ENCODE results near the gene SETD1B. TPM values are rescaled to one million over a fixed set of nuclear protein-coding genes. Genes with fewer than 3 reads are reported as not detected.

Gene SETD1B
- total RNA-seq, 1 donor from 2014 or later, result 1.8 TPM

- Histone ChIP-seq H3K4me1 (peaks cover 25% of the 10 kb centered on the region), H3K27ac (no peak overlapping the region), H3K9me3 (ENCODE audit: low read depth) (no peaks in the 10 kb centered on the region), H3K27me3 (peaks cover 7% of the 10 kb centered on the region), H3K9ac (no peak overlapping the region), H4K20me1 (ENCODE audit: low read depth) (peaks cover 59% of the 10 kb centered on the region), H3K79me2 (ENCODE audit: low read depth) (peaks cover 68% of the 10 kb centered on the region), H2AFZ (replicated peaks) (no peak overlapping the region), H3K4me2 (peak overlapping the region; percentile 99), H3K36me3 (no peaks in the 10 kb centered on the region), H3F3A (ENCODE audit: low read depth) (peaks cover 84% of the 10 kb centered on the region), H3K4me3 (peak overlapping the region; percentile 84)
- H3K27me3 Mint-ChIP-seq (ENCODE audit: insufficient read depth, low read depth), result peaks cover 18% of the 10 kb centered on the region
- H3K9me3 Mint-ChIP-seq, result no peaks in the 10 kb centered on the region
- TF ChIP-seq EZH2phosphoT487 (IDR thresholded peaks at IDR 0.05) (peak; percentile 24), CTCF (IDR thresholded peaks at IDR 0.05) (no peak), EZH2 (IDR thresholded peaks at IDR 0.05) (no peak)
- H3K4me1 Mint-ChIP-seq, result peaks cover 45% of the 10 kb centered on the region
- peak overlapping the region; percentile 92 for H3K4me3 Mint-ChIP-seq
- peaks cover 15% of the 10 kb centered on the region for H3K36me3 Mint-ChIP-seq
- H3K27ac Mint-ChIP-seq, result peak overlapping the region; percentile 25
- peak; percentile 65 for DNase-seq (ENCODE audit: low spot score)
Observed at GRCh38 chr12:121797937-121798786, 5.6 kb upstream of the SETD1B start.

- no peak overlapping the region for H2AFZ ChIP-seq (replicated peaks)
- H3K27me3 ChIP-seq, result peaks cover under 1% of the 10 kb centered on the region
- Mint-ChIP-seq H3K27me3 (ENCODE audit: insufficient read depth, low read depth) (peaks cover 18% of the 10 kb centered on the region), H3K9me3 (no peaks in the 10 kb centered on the region), H3K4me3 (peak overlapping the region; percentile 92), H3K36me3 (peaks cover 15% of the 10 kb centered on the region), H3K4me1 (peaks cover 45% of the 10 kb centered on the region), H3K27ac (peak overlapping the region; percentile 96)
- H3K9ac ChIP-seq, result no peak overlapping the region
- TF ChIP-seq CTCF (IDR thresholded peaks at IDR 0.05), result no peak
- TF ChIP-seq EZH2phosphoT487 (IDR thresholded peaks at IDR 0.05), result no peak
- TF ChIP-seq EZH2 (IDR thresholded peaks at IDR 0.05), result no peak
- peaks cover 59% of the 10 kb centered on the region for H4K20me1 ChIP-seq (ENCODE audit: low read depth)
- H3F3A ChIP-seq (ENCODE audit: low read depth), result peaks cover 88% of the 10 kb centered on the region
- no peaks in the 10 kb centered on the region for H3K9me3 ChIP-seq (ENCODE audit: low read depth)
- H3K4me2 ChIP-seq, result peak overlapping the region; percentile 99
- peaks cover 73% of the 10 kb centered on the region for H3K79me2 ChIP-seq (ENCODE audit: low read depth)
- peak overlapping the region; percentile 84 for H3K4me3 ChIP-seq
- no peak overlapping the region for H3K27ac ChIP-seq
- no peaks in the 10 kb centered on the region for H3K36me3 ChIP-seq
- DNase-seq (ENCODE audit: low spot score), result no peak
- peaks cover 25% of the 10 kb centered on the region for H3K4me1 ChIP-seq
Observed at GRCh38 chr12:121798787-121799155, 5.0 kb upstream of the SETD1B start.

- H3K27me3 Mint-ChIP-seq (ENCODE audit: insufficient read depth, low read depth), result peaks cover 18% of the 10 kb centered on the region
- DNase-seq (ENCODE audit: low spot score), result peak; percentile 61
Observed at GRCh38 chr12:121799156-121799841, 4.5 kb upstream of the SETD1B start.

More at GRCh38 chr12:121799156-121799841, 4.5 kb upstream of the SETD1B start:
- Histone ChIP-seq H3K4me3 (peak overlapping the region; percentile 84), H3K27ac (peak overlapping the region; percentile 96), H4K20me1 (ENCODE audit: low read depth) (peaks cover 59% of the 10 kb centered on the region), H3K4me2 (peak overlapping the region; percentile 99), H3K79me2 (ENCODE audit: low read depth) (peaks cover 74% of the 10 kb centered on the region), H3K4me1 (peaks cover 25% of the 10 kb centered on the region), H3K9me3 (ENCODE audit: low read depth) (no peaks in the 10 kb centered on the region), H3K27me3 (no peaks in the 10 kb centered on the region), H3K36me3 (no peaks in the 10 kb centered on the region), H3K9ac (no peak overlapping the region), H2AFZ (replicated peaks) (no peak overlapping the region), H3F3A (ENCODE audit: low read depth) (peaks cover 87% of the 10 kb centered on the region)
- H3K9me3 Mint-ChIP-seq, result no peaks in the 10 kb centered on the region
- peak overlapping the region; percentile 99 for H3K27ac Mint-ChIP-seq
- peaks cover 15% of the 10 kb centered on the region for H3K36me3 Mint-ChIP-seq
- TF ChIP-seq EZH2phosphoT487 (IDR thresholded peaks at IDR 0.05) (no peak), EZH2 (IDR thresholded peaks at IDR 0.05) (no peak), CTCF (IDR thresholded peaks at IDR 0.05) (no peak)
- H3K4me3 Mint-ChIP-seq, result peak overlapping the region; percentile 92
- peaks cover 44% of the 10 kb centered on the region for H3K4me1 Mint-ChIP-seq
